HG03378 (cell line): ENCODE data around the gene APOL3.
"Not testable (repeated sequence)": the region's sequence is repeated elsewhere in the genome, so short reads cannot be mapped to it uniquely, and the experiment has no call there.

ENCODE experiments used
- ATAC-seq: cut with Tn5 transposase; IDR thresholded peaks from one replicate; pipeline ENCODE4 v1.9.1; 2021; ENCODE audit warnings: mild to moderate bottlenecking, moderate library complexity; ENCODE audit not compliant: unreplicated experiment

The APOL3 gene

GRCh38 chr22:36138709-36139108, 21.8 kb downstream of the APOL3 start:
- not testable (repeated sequence) for ATAC-seq

GRCh38 chr22:36136988-36137387, 23.6 kb downstream of the APOL3 start:
- ATAC-seq, result no peak

GRCh38 chr22:36136475-36136874, 24.1 kb downstream of the APOL3 start:
- no peak for ATAC-seq

- no peak for ATAC-seq
These were observed 25.1 kb downstream of the APOL3 start for GRCh38 chr22:36135306-36135980.

DNA sequence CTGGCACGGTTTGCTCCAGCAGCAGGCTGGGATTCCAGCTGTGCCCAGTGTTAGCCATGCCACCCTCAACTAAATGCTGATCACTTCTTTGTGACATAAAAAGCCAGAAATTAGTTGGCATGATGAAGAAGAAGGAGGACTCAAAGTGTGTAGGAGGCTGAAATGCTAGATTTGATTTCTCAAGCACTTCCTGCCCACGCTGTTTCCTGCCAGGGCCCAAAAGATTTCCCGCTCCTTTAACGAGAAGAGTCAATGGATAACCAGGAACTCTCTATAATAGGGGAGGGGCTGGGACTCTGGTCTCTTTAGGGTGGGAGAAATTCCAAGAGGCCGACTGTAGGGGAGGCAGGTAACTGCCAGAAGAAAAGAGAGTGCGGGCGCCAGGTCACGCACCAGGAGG, 26.4 kb downstream of the APOL3 start:
- no peak for ATAC-seq

DNA sequence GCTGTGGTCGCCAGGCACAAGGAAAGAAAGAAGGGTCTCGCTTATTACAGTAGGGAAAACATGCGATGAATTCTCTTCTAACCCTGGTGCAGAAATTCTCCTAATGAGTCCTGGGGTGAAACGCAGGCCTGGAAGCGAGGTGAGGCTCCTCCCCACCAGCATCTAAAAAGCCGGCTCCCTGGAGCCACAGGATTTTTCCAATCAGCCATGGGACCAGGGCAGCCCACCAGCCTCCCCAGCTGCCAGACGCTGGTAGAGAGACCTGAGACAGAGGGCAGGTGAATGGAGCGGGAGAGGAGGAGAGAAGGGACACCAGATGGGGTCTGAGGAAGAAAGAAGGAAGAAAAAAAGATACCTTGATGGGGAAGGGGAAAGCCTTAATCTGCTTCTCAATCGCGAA, 28.6 kb downstream of the APOL3 start:
- no peak for ATAC-seq

GRCh38 chr22:36129486-36130388, 30.8 kb downstream of the APOL3 start:
- ATAC-seq, result no peak

- ATAC-seq, result no peak
These were observed 31.5 kb downstream of the APOL3 start for GRCh38 chr22:36129071-36129470.

GRCh38 chr22:36125994-36126531, 34.5 kb downstream of the APOL3 start:
- no peak for ATAC-seq

DNA sequence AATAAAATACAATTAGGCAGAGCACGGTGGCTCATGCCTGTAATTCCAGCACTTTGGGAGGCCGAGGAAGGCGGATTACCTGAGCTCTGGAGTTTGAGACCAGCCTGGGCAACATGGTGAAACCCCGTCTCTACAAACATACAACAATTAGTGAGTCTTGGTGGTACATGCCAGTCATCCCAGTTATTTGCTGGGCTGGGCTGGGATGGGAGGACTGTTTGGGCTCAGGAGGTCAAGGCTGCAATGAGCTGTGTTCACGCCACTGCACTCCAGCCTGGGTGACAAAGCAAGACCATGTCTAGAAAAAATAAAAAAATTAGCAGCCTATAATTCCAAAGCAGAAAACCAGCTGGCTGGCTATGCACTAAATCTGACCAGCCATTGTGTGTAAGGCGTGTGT, 35.1 kb downstream of the APOL3 start:
- no peak for ATAC-seq

- ATAC-seq, result no peak
These were observed 35.9 kb downstream of the APOL3 start for GRCh38 chr22:36124666-36125065.

DNA sequence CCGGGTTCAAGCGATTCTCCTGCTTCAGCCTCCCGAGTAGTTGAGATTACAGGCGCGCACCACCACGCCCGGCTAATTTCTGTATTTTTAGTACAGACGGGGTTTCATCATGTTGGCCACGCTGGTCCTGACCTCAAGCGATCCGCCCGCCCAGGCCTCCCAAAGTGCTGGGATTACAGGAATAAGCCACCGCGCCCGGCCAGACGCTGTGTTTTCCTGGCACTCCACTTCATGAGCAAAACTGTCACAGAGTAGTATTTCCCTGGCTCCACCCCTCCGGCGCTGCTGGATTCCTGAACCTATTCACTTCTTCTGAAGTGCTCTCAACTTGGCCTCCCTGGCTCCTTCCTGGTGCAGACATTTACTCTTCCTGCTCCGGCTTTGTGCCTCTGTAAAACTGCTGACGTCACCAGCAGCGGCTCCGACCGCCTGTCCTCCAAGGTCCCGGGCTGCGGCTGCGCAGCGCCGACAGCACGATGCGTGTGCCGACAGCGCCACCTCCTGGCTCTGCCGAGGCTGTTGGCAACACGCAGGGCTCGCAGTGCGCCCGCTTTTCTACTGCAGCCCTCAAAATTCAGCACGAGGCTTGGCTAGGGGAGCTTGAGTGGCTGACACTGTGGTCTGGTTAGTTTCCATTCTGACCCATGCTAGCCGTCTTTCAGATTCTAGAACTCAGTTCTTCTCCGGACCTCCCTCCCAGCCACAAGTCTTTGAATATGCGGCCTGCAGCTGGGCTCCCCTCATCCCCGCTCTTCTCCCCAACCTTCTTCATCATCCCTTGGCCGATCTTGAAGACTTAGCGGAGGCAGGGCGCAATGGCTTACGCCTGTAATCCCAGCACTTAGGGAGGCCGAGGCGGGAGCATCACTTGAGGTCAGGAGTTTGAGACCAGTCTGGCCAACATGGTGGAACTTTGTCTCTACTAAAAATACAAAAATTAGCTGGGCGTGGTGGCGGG, 36.6 kb downstream of the APOL3 start:
- ATAC-seq, result peak; percentile 51

GRCh38 chr22:36120621-36121351, 39.8 kb downstream of the APOL3 start:
- not testable (repeated sequence) for ATAC-seq

- no peak for ATAC-seq
These were observed 43.5 kb downstream of the APOL3 start for GRCh38 chr22:36117053-36117554.

- no peak for ATAC-seq
These were observed 44.4 kb downstream of the APOL3 start for GRCh38 chr22:36116127-36116526.

DNA sequence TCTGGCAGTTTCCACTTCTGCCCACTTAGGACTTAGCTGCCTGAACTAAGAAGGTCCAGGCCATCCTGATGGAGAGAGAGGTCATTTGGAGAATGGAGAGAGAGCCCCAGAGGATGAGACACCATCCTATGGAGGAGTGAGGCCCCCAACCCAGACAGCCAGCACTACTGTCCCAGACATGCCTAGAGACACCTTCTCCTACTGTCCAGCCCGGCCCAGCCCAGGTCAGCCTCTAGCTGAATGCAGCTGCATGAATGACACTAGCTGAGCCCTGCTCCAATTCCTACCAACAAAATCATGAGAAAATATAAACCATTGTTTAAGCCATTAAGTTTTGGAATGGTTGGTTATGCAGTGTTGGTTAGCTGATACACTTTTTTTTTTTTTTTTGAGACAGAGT, 47.4 kb downstream of the APOL3 start:
- no peak for ATAC-seq

GRCh38 chr22:36111316-36111715, 49.2 kb downstream of the APOL3 start:
- ATAC-seq, result no peak

DNA sequence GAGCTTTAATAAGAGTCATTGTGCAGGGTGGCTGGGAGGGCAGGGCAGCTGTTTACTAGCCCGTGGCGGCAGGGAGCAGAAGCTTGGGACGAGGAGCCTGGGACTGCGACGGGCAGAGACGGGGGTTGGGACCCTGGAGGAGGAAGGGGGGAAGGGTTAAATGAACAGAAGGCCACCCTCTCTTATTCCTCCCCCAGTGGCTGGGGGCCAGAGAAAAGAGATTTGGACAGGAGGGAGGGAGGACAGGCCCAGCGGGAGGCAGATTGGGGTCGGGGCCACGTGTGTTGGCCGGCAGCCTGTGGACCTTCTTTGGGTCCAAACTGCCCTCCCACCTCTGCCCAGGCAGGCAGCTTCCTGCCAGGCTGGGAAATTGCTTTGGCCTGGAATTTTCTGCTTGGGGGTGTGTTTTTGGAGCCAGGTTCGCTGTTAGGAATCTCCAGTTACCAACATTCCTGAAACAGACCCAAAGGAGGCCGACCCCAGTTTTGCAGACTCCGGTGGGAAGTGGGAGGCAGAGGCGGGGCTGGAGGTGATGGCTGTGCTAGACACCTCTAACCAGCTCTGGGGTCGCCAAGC, 50.2 kb downstream of the APOL3 start:
- no peak for ATAC-seq

GRCh38 chr22:36107436-36107835, 53.1 kb downstream of the APOL3 start:
- ATAC-seq, result no peak

- ATAC-seq, result no peak
These were observed 53.6 kb downstream of the APOL3 start for GRCh38 chr22:36106910-36107309.
